Muscle of arm (tissue), 14 donors: ENCODE measurements around the gene ANK3. TPM values are rescaled to one million over a fixed set of nuclear protein-coding genes. Genes with fewer than 3 reads are reported as not detected.

Experiments
- DNase-seq: peaks from one replicate; pipeline ENCODE4 v3.0.0-alpha.2; 2013
- long read RNA-seq, 11 donors: transcript quantifications; one replicate each; lab custom pipeline, GENCODE V29; 2026
- polyA plus RNA-seq, 12 donors: library from polyadenylated mRNA; unstranded; fragments of 120-200 nt; gene quantifications; one replicate each; pipeline ENCODE4 v1.2.1, GENCODE V29; 2013; ENCODE audit not compliant: insufficient read length in 12 of 12

Gene ANK3
- 100 to 1,000 TPM in 9 of 12 donors, 10 to 100 TPM in 2, not detected in 1; 84.5 to 171 (median 147) TPM for polyA plus RNA-seq
- long read RNA-seq, donor 1, partial matches to known transcripts: 7 of 9 reads
- long read RNA-seq, donor 1, other reads (novel, unspliced or antisense): 0 of 9 reads
- long read RNA-seq, donor 2, partial matches to known transcripts: 0 of 1 reads
- long read RNA-seq, donor 2, other reads (novel, unspliced or antisense): 0 of 1 reads
- long read RNA-seq, donor 3, partial matches to known transcripts: 0 of 3 reads
- long read RNA-seq, donor 3, other reads (novel, unspliced or antisense): 0 of 3 reads
- long read RNA-seq, donor 4, partial matches to known transcripts: 20 of 22 reads
- long read RNA-seq, donor 4, other reads (novel, unspliced or antisense): 0 of 22 reads
- long read RNA-seq, donor 5: 0 reads
- long read RNA-seq, donor 6, transcript ANK3-214 (2 exons, 2,268 nt): major isoform, 5 of 5 reads
- long read RNA-seq, donor 6, partial matches to known transcripts: 0 of 5 reads
- long read RNA-seq, donor 6, other reads (novel, unspliced or antisense): 0 of 5 reads
- long read RNA-seq, donor 7, partial matches to known transcripts: 0 of 6 reads
- long read RNA-seq, donor 7, other reads (novel, unspliced or antisense): 0 of 6 reads
- long read RNA-seq, donor 8, transcript ANK3-214 (2 exons, 2,268 nt): major isoform, 5 of 5 reads
- long read RNA-seq, donor 8, partial matches to known transcripts: 0 of 5 reads
- long read RNA-seq, donor 8, other reads (novel, unspliced or antisense): 0 of 5 reads
- long read RNA-seq, donor 9, transcript ANK3-214 (2 exons, 2,268 nt): major isoform, 5 of 5 reads
- long read RNA-seq, donor 9, partial matches to known transcripts: 0 of 5 reads
- long read RNA-seq, donor 9, other reads (novel, unspliced or antisense): 0 of 5 reads
- long read RNA-seq, donor 10, transcript ANK3-214 (2 exons, 2,268 nt): major isoform, 6 of 7 reads
- long read RNA-seq, donor 10, partial matches to known transcripts: 0 of 7 reads
- long read RNA-seq, donor 10, other reads (novel, unspliced or antisense): 0 of 7 reads
- long read RNA-seq, donor 11, transcript ANK3-214 (2 exons, 2,268 nt): major isoform, 6 of 8 reads
- long read RNA-seq, donor 11, partial matches to known transcripts: 0 of 8 reads
- long read RNA-seq, donor 11, other reads (novel, unspliced or antisense): 0 of 8 reads

GRCh38 chr10:60389413-60390025 is at the start of gene ANK3:
TSS of gene ANK3 (minus strand) at chr10:60389875. CDS start at chr10:60389538, 337 bp downstream.
- DNase-seq: no peak

DNA sequence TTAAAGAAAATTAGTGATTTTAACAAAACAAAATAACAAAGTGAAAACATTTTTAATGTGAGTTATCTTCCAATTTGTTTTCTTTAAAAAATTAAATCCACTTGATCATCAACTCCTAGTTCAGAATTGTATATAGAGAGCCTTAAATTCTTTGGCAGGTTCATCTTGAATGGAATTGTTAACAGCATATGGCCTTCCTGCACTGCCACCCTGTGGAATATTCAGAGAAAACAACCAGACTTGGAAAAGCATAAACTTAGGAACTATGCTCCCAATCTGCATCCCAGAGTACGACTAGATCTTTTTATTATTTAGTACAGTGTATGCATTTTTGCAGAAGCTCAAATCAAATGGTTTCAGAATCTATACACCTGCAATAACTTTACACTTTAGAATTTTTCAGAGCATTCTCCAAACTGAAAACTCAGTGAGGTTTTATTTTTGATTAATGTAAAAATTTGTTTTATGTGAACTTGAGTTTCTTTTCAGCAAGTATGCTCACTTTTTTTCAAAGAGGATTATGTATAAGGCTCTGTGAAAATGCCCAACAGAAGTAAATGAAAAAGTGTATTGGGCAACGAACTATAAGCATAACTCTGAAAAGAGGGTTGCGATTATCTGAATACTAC is 44.9 kb upstream of the ANK3 start:
- peak; percentile 70 for DNase-seq

DNA sequence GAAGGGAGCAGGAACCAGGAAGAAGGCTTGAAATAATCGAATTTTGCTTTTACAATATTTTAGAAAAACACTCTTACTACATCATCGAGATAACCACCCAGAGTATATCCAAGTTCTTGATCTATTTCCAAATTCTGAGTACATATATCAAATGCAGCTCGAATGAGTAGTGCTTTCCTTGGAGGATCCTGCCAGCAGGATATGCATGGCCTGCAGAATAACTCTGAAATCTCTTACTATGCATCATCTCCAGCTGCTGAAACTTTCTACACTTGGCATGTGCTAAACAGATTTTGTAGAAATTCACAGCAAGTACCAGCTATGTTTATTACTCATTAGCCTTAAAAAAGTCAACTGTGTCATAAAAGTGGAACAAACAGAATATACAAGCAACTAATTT is 44.0 kb upstream of the ANK3 start:
- DNase-seq: no peak

- DNase-seq: no peak
These were observed 41.3 kb upstream of the ANK3 start for GRCh38 chr10:60430836-60431597.

DNA sequence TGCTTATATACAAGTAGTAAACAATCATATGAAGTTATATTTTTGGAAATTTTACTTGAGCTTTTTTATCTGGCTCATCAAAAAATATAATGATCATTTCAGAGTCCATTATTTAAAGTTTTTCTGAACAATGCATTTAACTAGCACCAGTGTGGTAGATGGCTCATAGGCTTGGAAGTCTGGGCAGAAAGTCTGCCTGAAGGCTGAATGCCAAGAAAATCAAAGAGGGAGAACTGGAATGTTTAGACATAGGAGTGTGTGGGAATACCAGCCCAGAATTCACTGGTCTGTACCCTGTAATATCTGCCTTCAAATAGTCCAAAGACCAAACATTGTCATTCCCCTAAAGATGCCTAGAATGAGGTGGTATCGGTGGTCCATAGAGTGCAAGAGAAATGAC is 40.3 kb upstream of the ANK3 start:
- DNase-seq: no peak

- no peak for DNase-seq
These were observed 39.6 kb upstream of the ANK3 start for GRCh38 chr10:60429084-60429849.

DNA sequence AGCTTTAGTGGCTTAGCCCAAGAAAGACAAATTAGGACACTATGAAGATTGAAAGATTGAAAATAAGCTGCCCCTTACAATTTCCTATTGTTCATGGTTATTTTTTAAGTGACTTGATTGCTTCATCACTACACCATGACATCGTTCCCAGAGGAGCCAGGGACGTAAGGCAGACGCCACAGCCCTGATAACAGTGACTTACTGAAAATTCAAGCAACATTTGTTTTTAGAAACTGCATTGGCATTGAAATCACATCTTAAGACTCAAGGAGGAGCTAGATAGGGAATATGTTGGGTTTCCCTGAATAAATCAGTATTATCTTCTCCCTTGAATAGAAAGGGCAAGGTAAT is 38.7 kb upstream of the ANK3 start:
- no peak for DNase-seq

- DNase-seq: no peak
These were observed 38.2 kb upstream of the ANK3 start for GRCh38 chr10:60427709-60428386.

- DNase-seq: no peak
These were observed 37.5 kb upstream of the ANK3 start for GRCh38 chr10:60427148-60427547.

- no peak for DNase-seq
These were observed 36.8 kb upstream of the ANK3 start for GRCh38 chr10:60426425-60426824.

DNA sequence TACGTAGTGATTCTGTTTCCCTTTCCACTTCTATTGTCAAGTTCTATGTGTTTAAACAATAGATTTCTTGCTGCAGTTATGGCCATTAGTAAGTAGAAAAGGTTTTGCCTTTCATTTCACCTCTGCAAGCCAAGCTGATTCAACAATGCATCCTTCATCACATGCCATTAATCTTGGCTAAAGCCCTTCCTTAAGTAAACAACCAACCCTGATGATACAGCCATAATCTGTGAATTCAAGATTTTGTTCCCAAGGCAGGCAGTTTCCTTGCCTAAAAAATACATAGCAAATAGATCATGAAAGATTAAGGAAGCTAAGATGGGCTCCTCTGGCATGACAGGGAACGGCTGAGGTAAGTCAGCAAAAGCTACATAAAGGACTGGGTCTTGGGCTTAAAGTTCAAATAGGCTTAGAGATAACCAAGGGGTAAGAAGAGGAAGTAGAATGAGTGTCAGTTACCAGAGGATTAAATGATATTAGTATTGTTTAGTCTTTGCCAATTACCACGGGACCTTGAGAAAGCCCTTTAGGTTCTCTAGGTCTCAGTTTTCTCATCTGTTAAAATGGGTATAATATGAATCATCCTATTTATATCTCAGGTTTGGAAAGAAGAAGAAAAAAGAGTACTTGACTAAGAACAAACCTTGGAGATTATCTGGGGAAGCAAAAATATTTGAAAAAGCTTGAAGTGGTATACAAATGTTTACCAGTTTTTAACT is 35.9 kb upstream of the ANK3 start:
- DNase-seq: no peak

DNA sequence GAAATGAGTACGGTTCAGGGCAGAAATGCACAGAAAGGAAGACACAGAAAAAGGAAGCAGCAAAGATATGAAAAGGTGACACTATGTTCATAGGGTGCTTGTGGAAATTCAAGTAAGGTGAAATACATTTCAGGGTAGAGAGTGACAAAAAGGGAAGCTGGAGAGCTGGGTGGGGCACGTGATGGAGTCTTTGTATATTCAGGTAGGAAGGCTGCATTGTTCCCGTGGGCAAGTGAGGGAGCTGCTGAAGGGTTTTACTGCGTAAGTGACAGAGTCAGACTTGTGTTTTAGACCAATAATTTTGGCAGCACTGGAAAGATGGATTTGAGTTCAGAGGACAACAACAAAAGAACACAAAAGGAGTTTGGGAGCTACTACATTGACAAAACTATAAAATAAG is 35.3 kb upstream of the ANK3 start:
- no peak for DNase-seq

- DNase-seq: no peak
These were observed 34.2 kb upstream of the ANK3 start for GRCh38 chr10:60423920-60424319.

DNA sequence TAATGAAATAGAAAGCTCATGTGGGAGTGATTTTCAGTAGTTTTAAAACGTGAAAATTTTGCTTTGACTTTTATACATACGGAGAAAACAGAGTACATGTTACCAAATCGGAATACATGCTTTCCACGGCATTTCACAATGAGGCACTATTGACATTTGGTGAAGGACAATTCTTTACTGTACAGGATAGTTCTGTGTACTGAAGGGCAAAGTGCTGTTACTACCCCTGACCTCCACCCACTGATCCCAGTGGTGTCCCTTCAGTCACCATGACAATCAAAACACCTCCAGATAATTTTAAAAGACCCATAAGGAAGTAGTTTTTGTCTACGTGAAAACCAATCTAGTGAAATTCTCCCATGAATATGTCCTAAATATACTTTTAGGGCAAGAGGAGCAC is 33.1 kb upstream of the ANK3 start:
- no peak for DNase-seq

GRCh38 chr10:60420991-60421894 is 31.6 kb upstream of the ANK3 start:
- DNase-seq: no peak

- no peak for DNase-seq
These were observed 29.6 kb upstream of the ANK3 start for GRCh38 chr10:60419249-60419648.

- DNase-seq: no peak
These were observed 28.2 kb upstream of the ANK3 start for GRCh38 chr10:60417901-60418300.
